Measurements from ENCODE around the gene KCNQ5. TPM values are rescaled to one million over a fixed set of nuclear protein-coding genes. Genes with fewer than 3 reads are reported as not detected.

Gene KCNQ5
- total RNA-seq, 1 donor from 2014 or later: 0.08 TPM

DNA sequence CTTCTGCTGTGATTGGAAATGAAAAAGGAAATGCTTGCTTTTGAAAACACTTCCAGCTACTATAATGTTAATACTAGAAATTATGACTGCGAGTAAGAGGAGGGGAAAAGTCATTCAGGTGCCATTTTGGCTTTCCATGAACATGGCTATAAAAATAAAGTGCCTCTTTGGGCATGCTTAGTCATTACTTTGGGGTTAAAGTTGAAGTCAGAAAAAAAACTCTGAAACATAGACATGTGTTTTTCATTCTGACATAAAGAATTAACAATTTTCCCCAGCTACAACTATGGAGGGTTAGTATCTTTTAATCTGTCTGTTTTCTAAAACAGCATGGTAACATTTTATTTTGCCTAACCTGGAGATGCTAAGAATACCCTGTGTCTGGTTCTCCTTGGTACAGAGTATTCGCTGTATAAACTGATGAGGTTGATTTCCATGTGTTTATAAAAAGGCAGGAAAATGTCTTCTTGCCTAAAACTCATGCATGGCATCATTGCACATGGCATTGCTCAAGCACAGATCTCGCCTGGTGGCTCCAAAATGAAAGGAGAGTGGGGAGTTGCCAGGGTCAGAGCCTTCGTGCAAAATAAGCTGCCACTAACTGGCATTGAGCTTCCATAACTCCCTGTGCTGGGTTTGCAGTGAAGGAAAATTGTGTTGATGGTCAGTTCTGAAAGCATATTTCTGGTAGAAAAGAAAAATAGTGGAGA lies 188.9 kb downstream of the KCNQ5 start:
- H3K36me3 Mint-ChIP-seq (ENCODE audit: low read depth, unreplicated experiment): no peaks in the 10 kb centered on the region
- H3K9me3 Mint-ChIP-seq (ENCODE audit: unreplicated experiment): no peaks in the 10 kb centered on the region
- TF ChIP-seq, protein P1, sequence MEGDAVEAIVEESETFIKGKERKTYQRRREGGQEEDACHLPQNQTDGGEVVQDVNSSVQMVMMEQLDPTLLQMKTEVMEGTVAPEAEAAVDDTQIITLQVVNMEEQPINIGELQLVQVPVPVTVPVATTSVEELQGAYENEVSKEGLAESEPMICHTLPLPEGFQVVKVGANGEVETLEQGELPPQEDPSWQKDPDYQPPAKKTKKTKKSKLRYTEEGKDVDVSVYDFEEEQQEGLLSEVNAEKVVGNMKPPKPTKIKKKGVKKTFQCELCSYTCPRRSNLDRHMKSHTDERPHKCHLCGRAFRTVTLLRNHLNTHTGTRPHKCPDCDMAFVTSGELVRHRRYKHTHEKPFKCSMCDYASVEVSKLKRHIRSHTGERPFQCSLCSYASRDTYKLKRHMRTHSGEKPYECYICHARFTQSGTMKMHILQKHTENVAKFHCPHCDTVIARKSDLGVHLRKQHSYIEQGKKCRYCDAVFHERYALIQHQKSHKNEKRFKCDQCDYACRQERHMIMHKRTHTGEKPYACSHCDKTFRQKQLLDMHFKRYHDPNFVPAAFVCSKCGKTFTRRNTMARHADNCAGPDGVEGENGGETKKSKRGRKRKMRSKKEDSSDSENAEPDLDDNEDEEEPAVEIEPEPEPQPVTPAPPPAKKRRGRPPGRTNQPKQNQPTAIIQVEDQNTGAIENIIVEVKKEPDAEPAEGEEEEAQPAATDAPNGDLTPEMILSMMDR (IDR thresholded peaks at IDR 0.05; ENCODE audit: unreplicated experiment): no peak
- H3K27ac Mint-ChIP-seq (ENCODE audit: unreplicated experiment): no peak overlapping the region
- no peaks in the 10 kb centered on the region for H3K4me1 Mint-ChIP-seq (ENCODE audit: unreplicated experiment)
- no peak overlapping the region for H3K4me3 Mint-ChIP-seq (ENCODE audit: unreplicated experiment)
- DNase-seq (ENCODE audit: low spot score): no peak
- H3K27me3 Mint-ChIP-seq (ENCODE audit: unreplicated experiment): no peaks in the 10 kb centered on the region

GRCh38 chr6:72811971-72812421 lies 190.1 kb downstream of the KCNQ5 start:
- Mint-ChIP-seq H3K4me3 (ENCODE audit: unreplicated experiment) (no peak overlapping the region), H3K27me3 (ENCODE audit: unreplicated experiment) (no peaks in the 10 kb centered on the region), H3K27ac (ENCODE audit: unreplicated experiment) (no peak overlapping the region), H3K4me1 (ENCODE audit: unreplicated experiment) (no peaks in the 10 kb centered on the region), H3K9me3 (ENCODE audit: unreplicated experiment) (no peaks in the 10 kb centered on the region), H3K36me3 (ENCODE audit: low read depth, unreplicated experiment) (no peaks in the 10 kb centered on the region)
- no peak for DNase-seq (ENCODE audit: low spot score)
- TF ChIP-seq, protein P1 (IDR thresholded peaks at IDR 0.05; ENCODE audit: unreplicated experiment): no peak

DNA sequence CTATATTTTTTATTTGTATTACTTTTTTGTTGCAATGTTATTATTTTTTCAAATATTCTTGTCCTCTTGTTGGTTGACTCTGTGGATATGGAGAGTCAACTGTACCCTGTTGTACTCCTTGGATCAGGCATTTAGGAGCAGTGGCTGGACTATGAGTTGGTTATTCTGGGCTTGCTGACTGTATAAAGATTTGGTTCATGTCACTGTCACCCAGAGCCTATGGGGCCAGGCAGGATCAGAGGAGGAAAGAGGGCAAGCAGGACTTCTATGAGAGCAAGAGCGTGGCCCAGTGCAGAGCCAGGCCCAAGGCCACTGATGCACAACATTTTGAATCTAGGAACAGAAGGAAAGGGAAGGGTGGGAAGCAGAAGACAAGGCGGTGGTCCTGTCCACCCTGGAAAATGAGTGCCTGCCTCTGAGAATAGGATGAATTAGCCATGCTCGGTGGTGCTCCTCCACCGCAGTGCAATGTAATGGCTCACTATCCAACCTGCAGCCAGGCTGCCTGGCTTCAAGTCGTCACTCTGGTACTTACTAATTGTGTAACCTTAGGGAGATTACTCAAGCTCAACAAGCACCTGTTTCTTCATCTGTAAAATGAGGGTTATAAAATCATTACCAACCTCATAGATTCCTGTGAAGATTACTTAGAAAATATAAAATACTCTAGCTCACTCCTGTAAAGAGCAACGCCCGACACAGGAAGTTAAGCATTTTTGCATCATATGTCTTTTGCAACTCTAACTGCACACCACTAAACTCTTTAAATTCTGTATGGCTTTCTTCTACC lies 192.1 kb downstream of the KCNQ5 start:
- Mint-ChIP-seq H3K9me3 (ENCODE audit: unreplicated experiment) (no peaks in the 10 kb centered on the region), H3K36me3 (ENCODE audit: low read depth, unreplicated experiment) (no peaks in the 10 kb centered on the region), H3K4me1 (ENCODE audit: unreplicated experiment) (no peaks in the 10 kb centered on the region), H3K27ac (ENCODE audit: unreplicated experiment) (no peak overlapping the region), H3K27me3 (ENCODE audit: unreplicated experiment) (no peaks in the 10 kb centered on the region), H3K4me3 (ENCODE audit: unreplicated experiment) (no peak overlapping the region)
- TF ChIP-seq, protein P1 (IDR thresholded peaks at IDR 0.05; ENCODE audit: unreplicated experiment): no peak
- no peak for DNase-seq (ENCODE audit: low spot score)

- TF ChIP-seq, protein P1 (IDR thresholded peaks at IDR 0.05; ENCODE audit: unreplicated experiment): no peak
- H3K36me3 Mint-ChIP-seq (ENCODE audit: low read depth, unreplicated experiment): no peaks in the 10 kb centered on the region
- no peaks in the 10 kb centered on the region for H3K4me1 Mint-ChIP-seq (ENCODE audit: unreplicated experiment)
- H3K27me3 Mint-ChIP-seq (ENCODE audit: unreplicated experiment): no peaks in the 10 kb centered on the region
- no peak overlapping the region for H3K4me3 Mint-ChIP-seq (ENCODE audit: unreplicated experiment)
- H3K27ac Mint-ChIP-seq (ENCODE audit: unreplicated experiment): no peak overlapping the region
- DNase-seq (ENCODE audit: low spot score): no peak
- no peaks in the 10 kb centered on the region for H3K9me3 Mint-ChIP-seq (ENCODE audit: unreplicated experiment)
Observed at GRCh38 chr6:72816022-72816421, 194.2 kb downstream of the KCNQ5 start.

DNA sequence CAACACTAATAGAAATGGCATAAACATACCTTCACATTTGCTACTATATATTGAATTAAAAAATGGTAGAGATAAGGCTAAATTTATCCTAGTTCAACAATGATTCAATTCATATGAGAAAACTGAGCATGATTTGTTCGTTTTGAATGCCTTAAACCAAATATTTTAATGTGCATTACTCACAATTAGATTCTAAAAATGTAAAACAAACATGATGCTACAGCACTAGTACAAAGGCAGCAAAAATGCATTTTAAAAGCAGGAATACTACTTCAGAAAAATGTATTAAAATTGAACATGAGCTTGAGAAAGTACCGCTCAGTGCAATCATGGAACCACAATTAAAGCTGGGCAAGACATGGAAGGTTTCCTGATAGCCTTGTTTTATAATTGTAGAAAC lies 195.3 kb downstream of the KCNQ5 start:
- no peaks in the 10 kb centered on the region for H3K27me3 Mint-ChIP-seq (ENCODE audit: unreplicated experiment)
- no peak overlapping the region for H3K4me3 Mint-ChIP-seq (ENCODE audit: unreplicated experiment)
- H3K36me3 Mint-ChIP-seq (ENCODE audit: low read depth, unreplicated experiment): no peaks in the 10 kb centered on the region
- TF ChIP-seq, protein P1 (IDR thresholded peaks at IDR 0.05; ENCODE audit: unreplicated experiment): no peak
- no peaks in the 10 kb centered on the region for H3K9me3 Mint-ChIP-seq (ENCODE audit: unreplicated experiment)
- no peak overlapping the region for H3K27ac Mint-ChIP-seq (ENCODE audit: unreplicated experiment)
- no peak for DNase-seq (ENCODE audit: low spot score)
- no peaks in the 10 kb centered on the region for H3K4me1 Mint-ChIP-seq (ENCODE audit: unreplicated experiment)

All from endothelial cell (in vitro differentiated cells).